Activated naive CD8-positive, alpha-beta T cell treated with anti-CD3 and anti-CD28 coated beads for 36 hours (primary cell): Measurements from ENCODE around the gene TDP1. TPM values are rescaled to one million over a fixed set of nuclear protein-coding genes. Genes with fewer than 3 reads are reported as not detected.

Experiments
- DNase-seq: peaks from one replicate; pipeline ENCODE4 v3.0.0; 2021
- H3K27ac Mint-ChIP-seq: one replicate; pipeline ENCODE4 v1.8.0; 2022; ENCODE audit warnings: mild to moderate bottlenecking, moderate library complexity, mixed read lengths
- H3K27me3 Mint-ChIP-seq: one replicate; pipeline ENCODE4 v1.8.0; 2022; ENCODE audit warnings: mild to moderate bottlenecking, mixed read lengths
- H3K36me3 Mint-ChIP-seq: one replicate; pipeline ENCODE4 v1.8.0; 2021; ENCODE audit warnings: mild to moderate bottlenecking, mixed read lengths
- H3K4me1 Mint-ChIP-seq: one replicate; pipeline ENCODE4 v1.8.0; 2021; ENCODE audit warnings: mixed read lengths
- H3K4me3 Mint-ChIP-seq: one replicate; pipeline ENCODE4 v1.8.0; 2022; ENCODE audit warnings: mild to moderate bottlenecking, moderate library complexity, mixed read lengths
- H3K9me3 Mint-ChIP-seq: one replicate; pipeline ENCODE4 v1.8.0; 2022; ENCODE audit warnings: mixed read lengths
- total RNA-seq, 2 experiments: library from RNA; stranded (reverse); gene quantifications; one replicate each; pipeline ENCODE4 v1.2.3, GENCODE V29; 2021

TDP1 gene
- total RNA-seq = 10 to 100 TPM; 88.4 to 96.8 TPM

DNA sequence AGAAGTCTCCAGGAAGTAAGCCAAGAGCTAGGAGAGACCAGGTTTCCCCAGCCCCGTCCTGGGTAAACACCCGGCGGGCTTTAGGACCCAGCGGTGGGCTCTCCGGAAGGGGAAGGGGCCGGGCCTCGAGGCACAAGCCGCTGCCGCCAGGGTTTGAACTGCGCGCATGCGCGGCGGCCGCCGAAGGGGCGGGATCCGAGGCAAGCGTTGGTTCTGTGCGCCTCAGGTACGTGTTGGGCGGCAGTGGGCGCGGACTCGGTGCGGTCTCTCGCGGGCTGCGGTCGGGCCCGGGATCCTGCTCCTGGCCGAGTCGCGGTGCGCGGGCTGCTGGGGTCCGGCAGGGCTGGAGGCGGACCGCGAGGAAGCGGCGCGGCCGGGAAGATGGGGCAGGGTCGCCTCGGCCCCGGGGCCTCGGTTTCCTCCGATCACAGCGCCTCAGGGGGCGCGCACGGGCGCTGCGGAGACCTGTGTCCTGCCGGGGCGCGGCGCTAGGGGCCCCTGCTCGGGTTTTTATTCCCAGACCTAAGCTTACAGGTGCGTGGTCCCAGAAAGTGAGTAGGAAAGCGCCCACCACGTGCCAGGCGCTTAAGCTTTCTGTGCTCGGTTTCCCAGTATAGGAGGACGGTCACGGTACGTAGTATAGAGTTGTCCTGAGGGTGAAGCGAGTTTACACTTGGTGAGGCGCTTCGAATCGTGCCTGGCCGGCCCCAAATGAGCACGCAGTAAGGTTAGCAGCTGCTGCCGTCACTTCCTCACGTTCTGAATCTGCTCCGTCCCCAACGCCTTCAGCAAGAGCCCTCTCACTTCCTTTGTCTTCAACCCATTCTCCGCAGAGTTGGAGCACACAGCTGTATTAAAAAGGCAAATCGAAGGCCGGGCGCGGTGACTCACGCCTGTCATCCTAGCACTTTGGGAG lies at the start of gene TDP1:
TDP1 (plus strand) TSS at position 183 of the 916 bp plus-strand sequence. CDS start 7,188 bp downstream, outside the sequence.
- peak; percentile 97 for DNase-seq
- Mint-ChIP-seq H3K4me3 (peak within 1 kb of the TSS; percentile 92), H3K9me3 (peaks cover 9% of the 10 kb centered on the region), H3K36me3 (peaks cover 39% of the 10 kb centered on the region), H3K4me1 (peaks cover 40% of the 10 kb centered on the region), H3K27ac (peak within 1 kb of the TSS; percentile 96), H3K27me3 (no peaks in the 10 kb centered on the region)

DNA sequence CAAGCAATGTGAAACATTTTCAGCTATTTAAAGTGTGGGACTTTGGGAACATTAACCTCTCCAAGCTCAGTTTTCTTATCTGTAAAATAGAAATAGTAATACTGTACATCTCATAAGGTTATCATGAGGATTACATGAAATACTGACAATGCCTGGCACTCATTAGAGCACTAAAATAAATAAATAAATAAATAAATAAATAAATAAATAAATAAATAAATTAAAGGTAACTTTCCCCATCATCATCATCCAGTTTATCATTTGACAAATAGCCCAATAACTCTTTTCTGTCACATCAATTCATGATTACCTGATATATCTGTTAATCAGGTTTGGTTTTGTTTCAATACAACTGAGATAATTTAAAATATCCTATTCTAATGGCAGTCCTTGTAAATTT lies 49.7 kb upstream of the TDP1 start:
- no peak for DNase-seq
- Mint-ChIP-seq H3K4me1 (peaks cover 12% of the 10 kb centered on the region), H3K36me3 (no peaks in the 10 kb centered on the region), H3K27me3 (peaks cover 10% of the 10 kb centered on the region), H3K27ac (no peak overlapping the region), H3K4me3 (no peak overlapping the region), H3K9me3 (no peaks in the 10 kb centered on the region)

- Mint-ChIP-seq H3K27me3 (peaks cover 10% of the 10 kb centered on the region), H3K9me3 (no peaks in the 10 kb centered on the region), H3K4me1 (peaks cover 12% of the 10 kb centered on the region), H3K27ac (no peak overlapping the region), H3K4me3 (no peak overlapping the region), H3K36me3 (no peaks in the 10 kb centered on the region)
- DNase-seq = no peak
Measured at GRCh38 chr14:89907655-89908054, 48.1 kb upstream of the TDP1 start.

- Mint-ChIP-seq H3K27ac (no peak overlapping the region), H3K9me3 (no peaks in the 10 kb centered on the region), H3K36me3 (no peaks in the 10 kb centered on the region), H3K4me3 (no peak overlapping the region), H3K27me3 (peaks cover 9% of the 10 kb centered on the region), H3K4me1 (peaks cover 3% of the 10 kb centered on the region)
- no peak for DNase-seq
Measured at GRCh38 chr14:89908712-89909450, 46.8 kb upstream of the TDP1 start.

DNA sequence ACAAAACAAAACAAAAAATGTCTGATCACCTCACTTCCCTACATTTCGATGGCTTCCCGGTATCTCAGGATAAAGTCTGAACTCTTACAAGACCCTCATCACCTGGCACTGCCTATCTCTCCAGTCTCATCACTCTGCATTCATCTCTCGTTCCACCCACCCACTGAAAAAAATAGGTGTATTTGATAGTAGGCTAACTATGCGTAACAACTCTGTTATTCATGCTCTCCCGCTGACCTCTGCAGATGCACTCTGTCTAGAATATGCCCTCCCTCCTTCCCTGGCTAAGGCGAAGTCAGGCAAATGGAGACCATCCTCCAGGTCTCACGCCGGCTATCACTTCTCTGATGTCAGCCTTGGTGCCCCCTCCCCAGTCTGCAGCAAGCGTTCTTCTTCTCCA lies 46.1 kb upstream of the TDP1 start:
- no peaks in the 10 kb centered on the region for H3K36me3 Mint-ChIP-seq

GRCh38 chr14:89910691-89911009 lies 45.1 kb upstream of the TDP1 start:
- Mint-ChIP-seq H3K9me3 (no peaks in the 10 kb centered on the region), H3K4me1 (peaks cover 3% of the 10 kb centered on the region), H3K27me3 (peaks cover 17% of the 10 kb centered on the region), H3K27ac (no peak overlapping the region), H3K4me3 (no peak overlapping the region), H3K36me3 (no peaks in the 10 kb centered on the region)
- no peak for DNase-seq

More for the DNA sequence above, 46.1 kb upstream of the TDP1 start:
- H3K27me3 Mint-ChIP-seq = peaks cover 14% of the 10 kb centered on the region
- H3K4me1 Mint-ChIP-seq = peaks cover 1% of the 10 kb centered on the region
- H3K9me3 Mint-ChIP-seq = no peaks in the 10 kb centered on the region
- H3K4me3 Mint-ChIP-seq = no peak overlapping the region
- H3K27ac Mint-ChIP-seq = no peak overlapping the region
- no peak for DNase-seq

DNA sequence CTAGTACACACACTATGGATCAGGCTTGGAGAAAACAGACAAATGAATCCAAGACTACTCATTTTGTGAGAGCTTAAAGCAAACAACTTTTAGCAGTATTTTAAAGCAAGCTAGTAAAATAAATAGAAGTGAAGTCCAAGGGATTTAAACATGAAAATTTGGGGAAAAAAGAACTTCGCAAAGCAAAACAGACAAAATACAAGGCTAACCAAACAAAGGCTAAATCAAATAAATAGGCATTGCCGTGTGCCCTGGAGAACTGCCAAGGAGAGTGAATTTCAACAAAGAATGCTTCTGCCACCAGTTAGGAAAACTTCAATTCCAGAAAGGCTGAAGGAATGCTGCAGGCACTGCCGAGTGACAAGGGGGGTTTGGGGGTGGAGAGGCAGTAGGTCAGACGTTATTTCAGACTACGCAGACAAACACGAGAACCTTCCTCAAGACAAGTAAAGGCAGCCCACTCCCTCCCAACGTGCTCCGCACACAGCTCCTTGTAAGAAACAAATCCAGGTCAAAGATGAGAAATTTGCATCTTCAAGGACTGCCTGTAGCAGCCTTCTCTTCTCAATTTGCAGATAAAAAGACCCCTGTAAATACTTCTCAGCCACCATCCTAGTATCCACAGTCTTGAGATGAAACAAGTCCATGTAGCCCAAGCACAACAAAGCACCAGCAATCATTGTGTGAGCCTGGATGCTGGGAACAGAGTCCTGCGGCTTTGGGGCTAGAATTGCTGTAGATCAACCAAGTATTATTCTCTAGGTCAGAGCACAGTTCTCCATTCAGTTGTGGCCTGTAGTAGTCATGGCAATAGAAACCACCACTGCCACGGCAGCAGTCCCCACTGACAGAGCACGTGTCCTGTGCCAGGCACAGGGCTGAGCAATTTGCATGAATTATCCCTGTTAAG lies 44.5 kb upstream of the TDP1 start:
- Mint-ChIP-seq H3K9me3 (no peaks in the 10 kb centered on the region), H3K27me3 (peaks cover 17% of the 10 kb centered on the region), H3K4me1 (peaks cover 3% of the 10 kb centered on the region), H3K36me3 (no peaks in the 10 kb centered on the region), H3K27ac (no peak overlapping the region), H3K4me3 (no peak overlapping the region)
- no peak for DNase-seq

DNA sequence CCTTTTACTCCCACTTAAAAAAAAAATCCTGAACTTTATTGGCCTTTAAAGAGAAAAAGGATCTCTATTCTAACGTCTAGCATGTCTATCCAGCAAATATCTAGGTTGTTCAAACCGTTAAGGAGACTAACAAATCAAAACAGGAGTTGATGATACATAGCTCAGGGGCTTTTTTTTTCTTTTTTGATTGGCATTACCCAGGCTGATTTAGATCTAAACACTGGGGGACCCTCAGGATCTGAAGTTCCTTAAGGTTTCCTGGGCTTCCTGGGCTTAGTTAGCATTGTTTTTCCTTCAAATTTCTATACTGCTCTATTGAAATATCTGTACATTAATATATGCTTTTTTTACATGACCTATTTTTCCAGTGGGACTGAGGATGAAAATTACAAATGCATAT lies 43.5 kb upstream of the TDP1 start:
- Mint-ChIP-seq H3K9me3 (no peaks in the 10 kb centered on the region), H3K36me3 (no peaks in the 10 kb centered on the region), H3K27ac (no peak overlapping the region), H3K27me3 (peaks cover 17% of the 10 kb centered on the region), H3K4me3 (no peak overlapping the region), H3K4me1 (peaks cover 3% of the 10 kb centered on the region)
- no peak for DNase-seq

DNA sequence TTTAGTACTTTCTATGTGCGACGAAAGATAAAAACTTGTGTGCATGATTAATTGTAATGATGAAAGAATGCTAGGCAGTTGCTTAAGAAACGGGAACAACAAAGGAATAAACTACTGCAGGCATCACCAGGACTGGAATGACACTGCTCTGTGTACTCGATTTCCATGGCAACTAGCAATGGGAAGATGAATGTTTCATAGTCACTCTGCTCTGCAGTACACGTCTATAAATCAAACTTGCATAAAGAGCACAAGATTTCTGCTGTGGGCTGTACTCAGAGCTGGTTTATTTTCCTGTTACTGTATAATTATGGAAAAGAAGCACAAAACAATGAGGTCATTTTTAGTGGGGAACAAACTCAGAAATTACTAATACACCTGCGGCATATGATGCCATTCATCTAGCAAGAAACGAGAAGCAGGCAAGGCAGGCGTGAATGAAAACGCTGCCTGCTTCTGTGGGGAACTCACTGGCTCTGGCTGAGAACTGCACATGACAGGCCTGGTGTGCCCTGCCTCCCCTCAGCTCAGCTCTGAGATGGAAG lies 43.0 kb upstream of the TDP1 start:
- Mint-ChIP-seq H3K27ac (no peak overlapping the region), H3K4me1 (peaks cover 3% of the 10 kb centered on the region), H3K9me3 (no peaks in the 10 kb centered on the region), H3K4me3 (no peak overlapping the region), H3K36me3 (no peaks in the 10 kb centered on the region), H3K27me3 (peaks cover 17% of the 10 kb centered on the region)
- no peak for DNase-seq

GRCh38 chr14:89915114-89915878 lies 40.4 kb upstream of the TDP1 start:
- Mint-ChIP-seq H3K4me3 (no peak overlapping the region), H3K9me3 (no peaks in the 10 kb centered on the region), H3K27me3 (peaks cover 17% of the 10 kb centered on the region), H3K27ac (no peak overlapping the region), H3K4me1 (peaks cover 3% of the 10 kb centered on the region), H3K36me3 (no peaks in the 10 kb centered on the region)
- DNase-seq = peak; percentile 37

DNA sequence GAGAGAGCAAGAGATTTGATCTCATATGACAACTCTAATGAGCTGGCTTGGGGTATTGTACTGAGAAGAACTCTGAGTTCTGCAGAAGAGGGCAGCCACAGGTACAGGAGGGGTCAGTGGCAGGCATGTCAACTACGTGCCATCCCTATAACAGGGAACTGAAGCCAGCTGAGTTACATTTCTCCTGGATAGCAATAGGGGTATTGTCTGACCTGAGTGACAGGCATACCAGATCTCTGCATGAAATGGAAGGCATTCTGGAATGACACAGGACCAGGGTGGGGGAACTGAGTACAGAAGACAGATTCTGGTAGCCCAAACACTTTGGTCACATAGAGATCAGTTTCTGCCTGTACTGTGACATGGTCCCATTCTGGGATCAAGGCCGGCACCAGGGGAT lies 37.0 kb upstream of the TDP1 start:
- Mint-ChIP-seq H3K9me3 (no peaks in the 10 kb centered on the region), H3K4me3 (no peak overlapping the region), H3K27me3 (peaks cover 9% of the 10 kb centered on the region), H3K27ac (no peak overlapping the region), H3K4me1 (peaks cover 3% of the 10 kb centered on the region), H3K36me3 (no peaks in the 10 kb centered on the region)
- DNase-seq = no peak

DNA sequence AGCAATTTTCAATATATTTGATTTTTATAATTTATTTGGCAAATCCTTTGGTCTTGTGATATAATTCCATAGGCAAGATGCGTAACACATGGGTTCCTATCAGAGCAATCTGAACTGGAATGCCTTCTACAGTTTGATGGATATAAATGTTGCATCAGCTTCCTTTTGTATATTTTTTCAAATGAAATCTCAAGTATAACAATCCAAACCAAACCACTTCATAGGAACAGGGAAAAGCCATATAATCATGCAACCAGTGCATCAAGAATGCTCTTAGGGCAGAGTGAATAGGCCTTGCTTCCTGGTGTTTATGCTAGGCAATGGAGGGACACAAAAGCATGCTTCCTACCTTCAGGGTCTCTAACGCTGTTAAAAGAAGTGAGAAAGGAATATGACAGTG lies 35.7 kb upstream of the TDP1 start:
- no peak overlapping the region for H3K4me3 Mint-ChIP-seq
- H3K36me3 Mint-ChIP-seq = no peaks in the 10 kb centered on the region
- H3K27me3 Mint-ChIP-seq = peaks cover 1% of the 10 kb centered on the region
- DNase-seq = no peak
- H3K27ac Mint-ChIP-seq = no peak overlapping the region
- H3K4me1 Mint-ChIP-seq = peaks cover 2% of the 10 kb centered on the region
- H3K9me3 Mint-ChIP-seq = no peaks in the 10 kb centered on the region

- Mint-ChIP-seq H3K27me3 (no peaks in the 10 kb centered on the region), H3K4me1 (no peaks in the 10 kb centered on the region), H3K27ac (no peak overlapping the region), H3K9me3 (no peaks in the 10 kb centered on the region), H3K4me3 (no peak overlapping the region), H3K36me3 (no peaks in the 10 kb centered on the region)
- DNase-seq = no peak
Measured at GRCh38 chr14:89921346-89921745, 34.4 kb upstream of the TDP1 start.
